GM19324 (cell line): ENCODE measurements around the gene NCKAP5.

Source experiments
- ATAC-seq: cut with Tn5 transposase; IDR thresholded peaks from one replicate; pipeline ENCODE4 v1.9.1; 2021; ENCODE audit warnings: mild to moderate bottlenecking, moderate library complexity; ENCODE audit not compliant: unreplicated experiment, low FRiP score

Gene NCKAP5

DNA sequence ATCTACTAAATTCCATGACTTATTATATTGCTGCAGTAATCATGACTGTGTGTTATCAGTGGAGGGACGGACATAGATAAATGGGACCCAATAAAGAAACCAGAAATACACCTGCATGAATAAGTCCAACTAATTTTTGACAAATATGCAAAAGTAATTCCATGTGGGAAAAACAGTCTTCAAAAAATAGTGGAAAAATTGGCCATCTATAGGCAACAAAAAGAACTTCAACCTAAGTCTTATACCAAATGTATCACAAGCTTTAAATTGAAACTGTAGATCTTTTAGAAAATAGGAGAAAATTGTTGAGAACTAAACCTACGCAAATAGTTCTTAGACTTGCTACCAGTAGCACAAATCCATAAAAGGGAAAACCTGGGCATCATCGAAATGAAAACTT is 376.2 kb downstream of the NCKAP5 start:
- no peak for ATAC-seq

DNA sequence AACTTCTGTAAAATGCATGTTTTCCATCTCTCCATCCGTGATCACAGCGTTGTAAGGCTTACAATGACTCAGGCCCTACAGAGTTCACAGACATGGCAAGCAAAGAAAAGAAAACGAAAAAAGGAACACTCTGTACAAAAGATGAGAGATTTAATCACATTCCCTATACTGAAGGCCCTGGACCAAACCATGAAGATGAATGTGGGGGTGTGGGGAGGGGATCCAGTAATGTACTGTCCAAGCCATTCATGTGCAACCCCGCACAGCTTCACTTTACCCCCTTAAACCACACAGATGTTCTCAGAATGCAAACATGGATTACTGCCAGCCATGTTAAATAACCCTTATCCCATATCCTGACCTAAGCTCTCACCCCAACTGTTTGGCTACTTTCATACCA is 391.1 kb downstream of the NCKAP5 start:
- no peak for ATAC-seq

DNA sequence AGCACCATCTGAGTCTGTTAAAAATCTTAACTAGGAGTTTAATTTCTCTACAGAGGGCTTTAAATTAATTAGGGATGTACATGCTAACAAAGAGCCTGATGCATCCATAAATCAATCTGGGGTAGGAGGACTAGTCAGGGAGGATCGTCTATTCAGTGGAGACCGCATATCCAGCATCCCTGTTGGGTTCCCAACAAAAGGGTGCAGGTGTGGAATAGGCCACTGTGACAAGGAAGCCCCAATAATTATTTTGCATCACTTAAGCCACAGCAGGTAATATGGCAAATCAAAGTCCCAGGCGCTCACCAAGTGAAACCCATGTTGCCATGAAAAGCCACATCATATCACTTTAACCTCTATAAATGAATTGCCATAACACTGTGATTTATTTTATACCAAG is 392.3 kb downstream of the NCKAP5 start:
- no peak for ATAC-seq

DNA sequence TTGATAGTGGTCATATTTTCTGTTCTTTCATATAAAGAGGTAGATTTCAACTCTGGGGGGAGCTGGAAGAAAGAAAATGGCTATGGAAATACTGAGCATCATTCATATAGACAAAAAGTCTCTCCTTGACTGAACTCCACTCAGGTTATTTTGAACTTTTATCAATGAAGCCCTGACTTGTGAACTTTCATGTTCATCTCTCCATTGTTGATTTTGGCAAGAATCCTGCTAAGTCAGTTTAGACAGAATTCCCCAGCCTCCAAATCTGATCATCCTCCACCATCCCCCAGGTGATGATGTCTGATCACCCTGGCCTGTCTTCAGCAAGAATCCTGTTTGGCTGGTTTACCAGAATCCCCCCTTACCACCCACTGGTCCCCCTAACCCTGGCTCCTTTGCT is 395.0 kb downstream of the NCKAP5 start:
- ATAC-seq: no peak

DNA sequence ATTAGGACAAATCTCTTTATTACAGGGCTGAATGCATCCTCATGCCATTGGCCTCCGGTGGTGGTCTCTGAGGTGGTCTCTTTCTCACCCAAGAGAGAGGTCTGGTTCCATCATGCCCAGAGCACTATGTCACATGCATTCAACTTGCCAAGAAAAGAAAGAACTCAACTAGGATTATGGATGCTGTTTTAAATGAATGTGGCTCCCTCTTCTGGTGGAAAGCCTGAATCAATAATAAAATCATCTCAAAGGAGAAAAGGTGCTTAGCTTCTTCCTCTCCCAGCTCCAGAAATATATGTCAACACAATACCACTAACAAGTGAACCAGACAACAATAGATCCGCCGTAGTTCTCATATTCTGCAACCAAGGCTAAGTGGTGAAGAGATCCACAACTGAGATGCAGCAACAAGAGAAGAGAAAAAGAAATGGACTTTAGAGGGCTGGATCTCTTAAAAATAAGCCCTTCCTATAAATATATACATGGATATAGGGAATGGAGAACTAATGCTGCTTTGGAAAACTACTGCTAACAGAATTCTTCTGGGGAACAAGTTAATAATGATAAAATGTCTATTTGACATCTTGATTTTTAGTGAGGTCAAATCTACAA is 396.8 kb downstream of the NCKAP5 start:
- ATAC-seq: no peak

DNA sequence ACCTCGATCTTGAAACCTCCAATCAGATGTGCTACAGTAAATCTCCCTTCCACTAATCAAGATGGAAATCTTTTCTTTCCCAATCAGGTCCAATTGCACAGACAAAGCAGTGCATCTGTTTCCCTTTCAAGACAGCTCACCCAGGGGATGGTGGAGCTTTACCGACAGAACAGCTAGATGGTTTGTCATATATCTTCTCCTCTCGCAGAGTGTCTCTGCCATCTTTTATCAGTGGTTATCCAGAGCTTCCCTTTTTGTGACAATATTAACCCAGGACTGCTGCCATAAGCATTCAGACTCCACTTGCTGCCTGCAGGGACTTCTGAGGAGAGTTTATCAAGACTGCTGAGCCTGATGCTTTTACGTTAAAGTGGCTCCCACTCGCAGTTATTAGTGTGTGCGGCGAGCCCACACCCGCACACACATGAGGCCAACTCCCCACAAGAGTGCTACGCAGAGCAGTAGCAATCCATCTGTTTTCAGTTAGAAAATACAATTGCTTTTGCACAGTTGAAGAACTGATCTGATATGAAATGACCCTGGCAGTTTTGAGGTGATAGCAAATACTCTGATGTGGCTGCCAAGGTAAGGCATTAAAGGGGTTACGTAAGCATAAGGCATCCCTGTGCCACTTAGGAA is 398.9 kb downstream of the NCKAP5 start:
- no peak for ATAC-seq

DNA sequence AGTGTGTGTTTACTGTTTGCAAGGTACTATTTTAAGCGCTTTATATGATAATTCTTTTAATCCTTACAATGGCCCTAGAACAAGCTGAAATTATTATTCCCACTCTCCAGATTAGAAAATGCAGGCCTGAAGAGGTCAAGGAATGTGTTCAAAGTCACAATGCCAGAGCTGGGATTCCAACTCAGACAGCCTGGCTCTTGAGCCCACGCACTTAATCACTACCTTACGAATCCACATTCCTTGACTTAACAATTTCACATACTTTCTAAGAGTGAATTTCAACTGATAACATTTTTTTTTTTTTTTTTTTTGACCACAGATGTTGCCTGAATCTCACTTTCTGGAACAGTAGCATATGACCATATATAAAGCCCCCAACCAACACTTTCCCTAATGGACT is 400.3 kb downstream of the NCKAP5 start:
- no peak for ATAC-seq

DNA sequence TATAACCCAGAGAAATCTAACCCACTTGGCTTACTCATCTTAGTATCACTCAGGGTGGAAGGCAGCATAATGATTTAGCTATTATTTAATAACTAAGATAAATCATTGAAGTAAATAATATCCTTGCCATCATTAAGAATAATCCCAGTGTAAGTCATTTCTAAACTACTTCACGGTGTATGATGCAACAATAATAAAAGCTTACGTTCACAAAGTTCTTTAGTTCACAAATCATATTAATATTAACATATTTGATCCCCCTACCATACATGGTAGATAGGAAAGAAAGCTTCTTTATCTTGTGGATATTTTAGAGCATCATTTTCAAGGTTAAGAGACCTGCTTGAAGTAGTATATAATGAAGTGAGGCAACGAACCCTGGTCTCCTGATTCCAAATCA is 401.0 kb downstream of the NCKAP5 start:
- no peak for ATAC-seq

DNA sequence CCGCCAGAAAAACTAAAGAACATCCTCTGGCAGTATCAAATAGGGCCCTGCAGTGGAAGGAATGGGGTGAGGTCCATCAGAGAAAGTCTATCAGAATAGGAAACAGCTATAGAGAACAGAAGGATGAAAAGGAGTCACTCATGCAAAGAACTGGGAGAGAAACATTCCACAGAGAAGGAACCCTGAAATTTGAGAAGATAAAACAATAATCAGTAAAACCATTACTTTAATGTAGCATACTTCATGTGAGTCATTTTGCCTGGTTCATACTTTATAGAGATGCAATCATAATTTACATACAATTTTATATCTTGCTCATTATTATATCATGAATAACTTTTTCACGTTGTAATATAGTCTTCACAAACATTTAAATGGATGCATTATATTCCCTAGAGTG is 402.2 kb downstream of the NCKAP5 start:
- no peak for ATAC-seq

DNA sequence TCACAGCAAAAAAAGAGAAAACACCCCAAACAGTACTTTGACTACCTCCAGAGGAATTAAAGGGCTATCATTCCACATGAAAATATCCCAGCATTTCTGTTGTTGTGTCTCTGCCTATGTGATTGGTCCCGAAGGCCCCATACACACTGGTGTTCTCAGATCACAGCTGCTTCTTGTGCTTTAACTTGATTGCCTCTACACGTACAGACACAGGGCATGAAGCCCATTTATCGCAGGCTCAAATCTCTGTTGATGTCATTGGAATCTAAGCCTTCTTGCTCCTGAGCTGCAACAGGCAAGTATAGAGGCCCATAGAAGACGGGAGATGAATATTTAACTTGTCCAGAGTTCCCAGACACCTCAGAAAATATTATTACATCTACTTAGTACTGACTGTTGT is 405.2 kb downstream of the NCKAP5 start:
- no peak for ATAC-seq

DNA sequence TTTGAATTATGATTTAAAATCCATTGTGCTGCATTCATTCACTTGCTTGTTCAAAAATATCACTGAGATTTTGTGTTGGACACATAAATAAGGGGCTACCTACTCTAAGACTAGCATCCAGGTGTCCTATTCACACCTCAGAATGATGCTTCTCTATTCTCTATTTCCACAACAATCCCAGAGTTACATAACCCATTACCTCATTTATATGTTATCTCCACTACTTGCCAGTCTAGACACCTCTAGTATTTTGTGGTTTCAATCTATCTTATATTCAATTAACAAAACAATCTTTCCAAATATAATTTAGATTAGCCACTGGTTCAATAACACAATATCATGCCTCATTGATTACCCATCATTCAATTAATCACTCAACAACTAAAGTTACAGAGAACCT is 409.8 kb downstream of the NCKAP5 start:
- no peak for ATAC-seq

DNA sequence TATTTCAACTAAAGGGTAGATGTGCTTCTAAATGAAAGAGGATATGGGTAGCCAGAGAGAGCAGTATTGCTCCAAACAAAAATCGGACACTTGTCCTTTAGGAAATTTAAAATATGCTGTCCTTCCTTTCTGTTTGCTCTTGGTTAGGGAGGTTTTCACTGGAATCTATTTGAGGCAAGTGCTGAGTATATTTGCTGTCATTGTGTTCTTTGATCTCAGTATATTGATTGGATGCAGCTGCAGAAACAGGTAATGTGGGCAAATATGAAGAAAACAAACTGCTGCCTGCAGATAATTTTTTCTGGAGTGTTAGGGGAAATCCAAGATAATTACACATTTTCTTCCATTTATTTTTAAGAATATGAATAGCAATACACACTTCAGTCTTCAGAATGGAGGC is 410.2 kb downstream of the NCKAP5 start:
- no peak for ATAC-seq

DNA sequence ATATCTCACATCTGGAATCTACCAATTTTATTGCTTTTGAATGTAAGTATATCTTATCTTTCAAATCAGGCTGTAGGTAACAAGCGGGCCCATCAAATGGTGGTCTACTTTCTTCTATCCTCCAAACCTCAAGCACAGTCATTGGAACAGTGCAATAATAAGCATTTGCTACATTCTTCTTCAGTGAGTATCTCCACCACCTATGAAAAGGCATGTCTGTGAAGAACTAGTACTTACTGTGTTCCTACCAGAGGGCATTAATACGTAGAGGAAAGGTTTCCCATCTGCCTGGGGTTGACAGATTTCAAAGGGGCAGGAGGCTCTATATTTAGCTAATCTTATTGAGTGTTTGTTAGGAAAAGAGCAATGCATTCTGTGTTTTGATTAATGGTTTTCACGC is 411.1 kb downstream of the NCKAP5 start:
- ATAC-seq: no peak

DNA sequence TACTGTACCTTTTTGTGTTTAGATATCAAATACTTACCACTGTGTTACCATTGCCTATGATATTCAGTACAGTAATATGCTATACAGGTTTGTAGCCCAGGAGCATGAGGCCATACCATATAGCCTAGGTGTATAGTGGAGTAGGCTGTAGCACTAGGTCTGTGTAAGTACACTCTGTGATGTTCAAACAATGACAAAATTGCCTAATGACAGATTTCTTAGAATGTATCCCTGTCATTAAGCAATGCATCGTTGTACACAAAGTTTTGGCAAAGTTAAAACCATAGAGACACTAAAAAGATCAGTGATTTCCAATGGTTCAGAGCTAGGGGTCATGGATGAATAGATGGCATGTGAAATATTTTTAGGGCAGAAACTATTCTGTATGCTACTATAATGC is 415.5 kb downstream of the NCKAP5 start:
- no peak for ATAC-seq

DNA sequence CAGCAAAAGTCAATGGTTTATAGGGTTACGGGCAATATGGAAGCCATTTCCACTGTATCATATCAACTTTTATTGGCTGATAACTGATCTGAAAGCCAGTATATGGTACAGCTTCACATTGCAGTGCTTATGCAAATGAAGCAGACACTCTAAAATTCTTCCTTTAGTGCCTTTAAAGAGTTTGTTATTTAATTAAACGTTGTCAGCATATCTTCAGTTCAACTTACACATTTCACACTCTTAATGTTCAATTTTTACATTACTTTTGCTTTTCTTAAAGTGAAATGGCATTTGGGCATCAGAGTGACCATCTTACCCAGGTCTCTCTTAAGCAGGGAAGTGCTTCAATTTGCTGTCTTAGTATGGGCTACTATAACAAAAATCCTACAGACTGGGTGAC is 420.1 kb downstream of the NCKAP5 start:
- no peak for ATAC-seq

DNA sequence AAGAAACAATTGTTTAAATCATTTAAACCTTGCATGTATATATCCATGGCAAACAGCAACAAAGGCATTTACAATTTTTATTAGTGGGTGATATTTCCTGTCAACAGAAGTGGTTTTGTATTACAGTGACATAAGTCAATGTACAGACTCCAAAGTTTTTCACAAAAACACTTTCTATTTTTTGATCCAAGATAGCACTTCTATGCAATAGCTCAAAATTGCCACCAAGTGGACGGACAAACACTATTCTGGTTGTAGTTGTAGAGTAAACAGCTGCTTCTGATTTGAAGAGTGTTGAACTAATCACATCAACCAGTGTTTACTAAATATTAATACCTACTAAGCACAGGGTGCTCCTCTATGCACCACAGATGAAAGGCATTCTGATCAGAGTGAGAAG is 421.4 kb downstream of the NCKAP5 start:
- no peak for ATAC-seq

DNA sequence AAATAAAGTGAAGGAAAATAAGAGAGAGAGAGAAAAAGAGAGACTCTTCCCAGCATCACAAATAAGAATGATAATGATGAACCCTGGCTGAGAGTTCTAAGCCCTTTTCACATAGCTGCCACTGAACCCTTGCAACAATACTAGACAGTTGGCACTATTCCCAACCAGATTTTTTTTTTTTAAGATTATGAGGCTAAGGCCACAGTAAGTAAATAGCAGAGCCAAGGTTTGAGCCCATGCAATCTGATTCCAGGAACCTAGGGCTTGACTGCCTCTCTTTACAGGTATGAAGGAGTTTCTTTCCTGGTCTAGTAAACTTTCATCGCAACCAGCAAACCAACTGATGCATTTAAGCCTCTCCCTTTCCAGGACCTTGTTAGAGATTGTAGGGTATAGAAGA is 424.6 kb downstream of the NCKAP5 start:
- no peak for ATAC-seq

DNA sequence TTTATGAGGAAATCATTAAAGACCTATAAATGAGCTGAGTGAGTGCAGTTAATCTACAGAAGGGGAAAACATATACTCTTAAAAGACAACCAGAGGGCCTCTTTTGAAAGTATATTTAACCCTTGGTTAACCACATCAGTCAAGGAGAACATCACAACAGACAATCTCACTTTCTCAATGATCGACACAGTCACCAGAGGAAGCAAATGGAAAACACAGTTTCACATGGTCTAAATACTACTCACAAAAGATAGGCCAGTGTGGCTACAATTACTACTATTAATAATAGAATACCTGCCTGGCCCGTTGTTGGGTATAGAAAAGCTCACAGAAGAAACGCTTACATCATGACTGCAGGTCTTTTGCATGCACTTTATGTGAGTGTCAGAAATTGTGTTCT is 426.2 kb downstream of the NCKAP5 start:
- ATAC-seq: no peak

DNA sequence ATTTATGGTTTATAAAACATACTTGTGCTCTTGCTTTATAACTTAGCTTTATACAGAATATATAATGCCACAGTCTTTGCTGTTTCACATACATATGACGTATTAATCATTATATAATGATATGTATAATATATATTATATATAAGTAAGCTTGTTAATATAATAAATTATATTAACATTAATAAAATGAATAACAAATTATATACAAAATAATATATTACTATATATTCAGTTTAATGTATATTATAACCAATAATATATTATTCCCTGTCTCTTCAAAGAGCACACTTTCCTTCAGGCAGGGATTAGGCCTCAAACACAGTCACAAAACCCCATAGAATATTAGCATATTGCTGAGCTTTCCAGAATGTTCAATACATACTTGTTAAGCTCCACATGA is 427.6 kb downstream of the NCKAP5 start:
- ATAC-seq: no peak

DNA sequence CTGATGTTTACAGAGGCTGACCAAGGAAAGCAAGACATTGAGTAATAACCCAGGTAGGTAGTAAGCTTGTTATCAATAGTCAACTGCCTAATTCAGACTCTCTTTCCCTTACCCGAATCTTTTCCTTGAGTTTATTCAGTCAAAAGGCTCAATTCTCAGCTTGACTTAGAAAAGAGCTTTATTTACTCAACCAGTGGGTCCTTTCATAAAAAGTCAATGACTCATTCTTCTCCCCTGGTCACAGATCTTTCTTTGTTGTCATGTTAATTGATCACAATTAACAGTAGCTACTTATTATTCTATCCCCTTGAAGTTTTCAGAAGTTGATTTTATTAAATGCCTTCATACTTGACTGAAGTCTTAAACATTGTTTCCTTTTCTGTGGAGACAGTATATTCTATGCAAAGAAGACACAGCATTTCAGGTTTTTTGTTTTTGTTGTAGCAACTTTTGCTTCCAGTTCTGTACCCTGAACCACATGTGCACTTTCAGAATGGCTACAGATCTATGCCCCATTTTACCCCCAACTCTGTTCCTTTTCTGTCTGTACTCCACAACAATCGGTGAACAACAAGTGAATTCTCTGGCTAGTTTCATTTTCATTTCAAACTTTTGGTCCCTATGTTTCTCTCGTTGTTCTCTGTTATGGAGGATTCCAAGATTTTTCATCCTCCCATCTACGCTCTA is 428.3 kb downstream of the NCKAP5 start:
- peak; percentile 74 for ATAC-seq

DNA sequence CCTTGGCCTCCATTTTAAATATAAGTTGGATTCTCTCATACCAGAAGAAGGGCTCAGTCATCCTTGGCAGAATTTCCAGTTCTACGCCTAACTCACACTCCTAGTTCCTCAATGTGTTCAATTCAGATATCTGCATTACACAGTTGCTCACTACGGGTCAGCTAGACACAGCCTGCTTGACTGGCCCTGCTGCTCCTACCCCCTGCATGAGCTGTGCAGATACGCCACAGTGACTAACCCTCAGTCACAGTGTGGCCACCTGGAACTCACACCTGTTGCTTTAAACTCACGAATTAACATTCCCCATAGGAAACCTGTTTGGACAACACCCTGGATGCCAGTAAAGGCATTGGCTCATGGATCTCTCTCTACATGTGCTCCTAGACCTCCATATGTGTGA is 429.6 kb downstream of the NCKAP5 start:
- ATAC-seq: no peak

DNA sequence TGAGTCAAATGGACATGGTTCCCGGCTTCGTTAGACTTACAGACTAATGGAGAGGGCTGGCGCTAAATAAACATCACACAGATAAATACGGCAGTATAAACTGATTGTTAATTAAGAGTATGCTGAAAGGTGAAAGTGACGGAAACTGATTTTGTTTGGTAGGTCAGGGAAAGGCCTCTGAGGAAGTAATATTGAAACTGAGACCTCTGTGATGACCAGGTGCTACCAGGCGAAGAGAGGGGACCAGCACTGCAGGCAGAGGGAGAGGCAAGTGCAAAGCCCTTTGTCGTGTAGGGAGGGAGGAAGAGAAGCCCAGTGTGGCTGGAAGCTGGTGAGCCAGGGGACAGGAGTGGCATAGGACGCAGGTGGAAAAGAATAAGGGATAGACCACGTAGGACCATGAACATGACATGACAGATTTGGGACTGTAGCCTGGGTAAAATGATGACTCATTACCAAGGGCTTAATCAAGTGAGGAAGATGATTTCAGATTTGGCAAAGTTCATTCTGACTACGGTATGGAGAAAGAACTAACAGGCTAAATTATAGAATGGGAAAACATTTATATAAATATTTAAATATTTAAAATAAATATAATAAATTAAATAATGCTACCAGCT is 433.1 kb downstream of the NCKAP5 start:
- no peak for ATAC-seq
